Keratinocyte (primary cell): ENCODE measurements around the gene PRXL2A. TPM values are rescaled to one million over a fixed set of nuclear protein-coding genes. Genes with fewer than 3 reads are reported as not detected.

Experiments
- DNase-seq: peaks from one replicate; pipeline ENCODE4 v3.0.0-alpha.2; 2011; ENCODE audit warnings: low read depth, missing footprints, low spot score
- FAIRE-seq: peaks from 2 replicates; lab custom pipeline; 2011; peaks lifted over from hg19 to GRCh38; lab: Jason Lieb, UNC
- H2AFZ ChIP-seq: 2 replicates; pipeline ENCODE4 v1.6.0; 2012; ENCODE audit warnings: low read length, control low read depth, inconsistent platforms; ENCODE audit not compliant: control insufficient read depth
- H3K27ac ChIP-seq: 2 replicates; pipeline ENCODE4 v1.5.1; 2011; ENCODE audit warnings: low read length; ENCODE audit not compliant: control insufficient read depth, insufficient read depth
- H3K27me3 ChIP-seq: 3 replicates; pipeline ENCODE4 v1.6.0; 2011; ENCODE audit warnings: low read length; ENCODE audit not compliant: control insufficient read depth, insufficient read depth; ENCODE audit errors: extremely low read depth
- H3K36me3 ChIP-seq, 2 experiments: 2 replicates in 1 of 2; 3 replicates in 1 of 2; pipeline ENCODE4 v1.5.1; 2011; ENCODE audit warnings: low read length in 2 of 2, mild to moderate bottlenecking in 1 of 2; ENCODE audit not compliant: control insufficient read depth in 2 of 2, insufficient read depth in 2 of 2; ENCODE audit errors: extremely low read depth in 1 of 2
- H3K4me1 ChIP-seq: 3 replicates; pipeline ENCODE4 v1.5.1; 2011; ENCODE audit warnings: low read length; ENCODE audit not compliant: control insufficient read depth, insufficient read depth; ENCODE audit errors: extremely low read depth
- H3K4me2 ChIP-seq: 3 replicates; pipeline ENCODE4 v1.6.0; 2011; ENCODE audit warnings: low read depth, low read length; ENCODE audit not compliant: control insufficient read depth, insufficient read depth; ENCODE audit errors: extremely low read depth
- H3K4me3 ChIP-seq, 3 experiments: fragments of 200-600 bp in 1 of 3; sonication (generic) in 1 of 3; 2 replicates in 2 of 3; 3 replicates in 1 of 3; pipeline ENCODE4 v1.5.1; 2011 to 2016; ENCODE audit warnings: low read length in 3 of 3, mild to moderate bottlenecking in 3 of 3, control low read depth in 2 of 3, inconsistent platforms in 1 of 3, low read depth in 1 of 3, mixed read lengths in 1 of 3, mixed run types in 1 of 3, moderate library complexity in 1 of 3; ENCODE audit not compliant: control insufficient read depth in 2 of 3, insufficient read depth in 2 of 3; ENCODE audit errors: extremely low read depth in 1 of 3
- H3K79me2 ChIP-seq: 2 replicates; pipeline ENCODE4 v1.6.0; 2012; ENCODE audit warnings: low read length; ENCODE audit not compliant: control insufficient read depth, insufficient read depth
- H3K9ac ChIP-seq: 3 replicates; pipeline ENCODE4 v1.6.0; 2011; ENCODE audit warnings: low read length; ENCODE audit not compliant: control insufficient read depth, insufficient read depth; ENCODE audit errors: extremely low read depth
- H3K9me1 ChIP-seq: 3 replicates; pipeline ENCODE4 v1.6.0; 2011; ENCODE audit warnings: low read length; ENCODE audit not compliant: control insufficient read depth, insufficient read depth; ENCODE audit errors: extremely low read depth
- H3K9me3 ChIP-seq: 2 replicates; pipeline ENCODE4 v1.5.1; 2012; ENCODE audit warnings: low read depth, low read length; ENCODE audit not compliant: control insufficient read depth
- H4K20me1 ChIP-seq: 3 replicates; pipeline ENCODE4 v1.6.0; 2011; ENCODE audit warnings: low read length; ENCODE audit not compliant: control insufficient read depth, insufficient read depth; ENCODE audit errors: extremely low read depth
- EZH2 ChIP-seq: IDR thresholded peaks from one replicate; pipeline ENCODE4 v1.6.1; 2012; ENCODE audit warnings: inconsistent platforms, mild to moderate bottlenecking, low read length, moderate library complexity
- dilution Hi-C: fragments of 300-500 bp; cut with MboI; formaldehyde crosslinking; loops from one replicate; pipeline ENCODE4 v1.7.0; 2020; ENCODE audit warnings: low sequenced_read_pairs; ENCODE audit not compliant: extremely low pct_ligation_motif_present
- polyA plus RNA-seq, 5 experiments: library from polyadenylated mRNA; depleted of rRNA in 3 of 5; stranded (reverse) in 3 of 5; stranded (forward) in 1 of 5; unstranded in 1 of 5; fragments of >200 nt; gene quantifications; 1 replicate in 1 of 5; 2 replicates in 3 of 5; 3 replicates in 1 of 5; pipeline versions ENCODE4 v1.2.1 to v1.2.3, GENCODE V29; 2011 to 2012; ENCODE audit warnings: missing spikeins in 2 of 5, low read depth in 1 of 5, low replicate concordance in 1 of 5
- TF ChIP-seq, protein P1 (sequence below), 3 experiments: IDR thresholded peaks in 1 of 3; conservative IDR thresholded peaks in 1 of 3; optimal IDR thresholded peaks in 1 of 3; 2 replicates in 2 of 3; 3 replicates in 1 of 3; pipeline versions ENCODE3 to v1.5.1; 2011; ENCODE audit warnings: low read length in 3 of 3, mild to moderate bottlenecking in 3 of 3, moderate library complexity in 2 of 3, control low read depth in 1 of 3, inconsistent platforms in 1 of 3; ENCODE audit not compliant: insufficient read depth in 2 of 3; ENCODE audit errors: extremely low read depth in 1 of 3

PRXL2A gene
- polyA plus RNA-seq, 1 donor (not counting 4 experiments of a cell fraction or from before 2014, with no cell fraction given), result 71.6 TPM

DNA sequence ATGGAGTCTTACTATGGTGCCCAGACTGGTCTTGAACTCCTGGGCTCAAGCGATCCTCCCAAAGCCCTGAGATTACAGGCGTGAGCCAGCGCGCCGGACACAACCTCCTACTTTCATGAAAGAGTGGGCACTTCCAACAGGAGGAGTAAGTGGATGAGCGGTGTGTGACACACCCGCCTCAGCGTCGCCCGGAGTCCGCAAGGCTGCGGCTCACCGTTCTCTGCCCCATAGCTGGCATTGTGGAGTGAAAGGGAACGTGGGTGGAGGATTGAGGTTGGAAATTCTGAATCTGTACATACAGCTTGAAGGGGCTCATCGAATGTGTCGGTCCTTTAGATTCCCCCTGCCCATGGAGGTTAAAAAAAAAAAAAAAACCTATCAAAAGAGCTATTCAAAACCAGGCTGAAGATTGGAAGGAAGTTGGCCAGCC is 524 bp upstream of the PRXL2A start:
- peak overlapping the region; percentile 81 for H3K4me2 ChIP-seq
- DNase-seq (no peak), FAIRE-seq (no peak)
- H3K27ac ChIP-seq, result no peak overlapping the region
- H2AFZ ChIP-seq, result peak overlapping the region; percentile 61
- dilution Hi-C loops, result no loop called here
- H3K4me3 ChIP-seq, result peak overlapping the region; percentile 39 to 65 (median 54)
- H3K79me2 ChIP-seq, result no peaks in the 10 kb centered on the region
- TF ChIP-seq, protein P1, sequence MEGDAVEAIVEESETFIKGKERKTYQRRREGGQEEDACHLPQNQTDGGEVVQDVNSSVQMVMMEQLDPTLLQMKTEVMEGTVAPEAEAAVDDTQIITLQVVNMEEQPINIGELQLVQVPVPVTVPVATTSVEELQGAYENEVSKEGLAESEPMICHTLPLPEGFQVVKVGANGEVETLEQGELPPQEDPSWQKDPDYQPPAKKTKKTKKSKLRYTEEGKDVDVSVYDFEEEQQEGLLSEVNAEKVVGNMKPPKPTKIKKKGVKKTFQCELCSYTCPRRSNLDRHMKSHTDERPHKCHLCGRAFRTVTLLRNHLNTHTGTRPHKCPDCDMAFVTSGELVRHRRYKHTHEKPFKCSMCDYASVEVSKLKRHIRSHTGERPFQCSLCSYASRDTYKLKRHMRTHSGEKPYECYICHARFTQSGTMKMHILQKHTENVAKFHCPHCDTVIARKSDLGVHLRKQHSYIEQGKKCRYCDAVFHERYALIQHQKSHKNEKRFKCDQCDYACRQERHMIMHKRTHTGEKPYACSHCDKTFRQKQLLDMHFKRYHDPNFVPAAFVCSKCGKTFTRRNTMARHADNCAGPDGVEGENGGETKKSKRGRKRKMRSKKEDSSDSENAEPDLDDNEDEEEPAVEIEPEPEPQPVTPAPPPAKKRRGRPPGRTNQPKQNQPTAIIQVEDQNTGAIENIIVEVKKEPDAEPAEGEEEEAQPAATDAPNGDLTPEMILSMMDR (optimal IDR thresholded peaks at IDR 0.05 in 1 of 3, IDR thresholded peaks at IDR 0.05 in 1 of 3, conservative IDR thresholded peaks at IDR 0.05 in 1 of 3; ENCODE audit: extremely low read depth in 1 of 3, insufficient read depth in 2 of 3, low read length in 3 of 3), result no peak
- TF ChIP-seq EZH2, result no peak
- H3K27me3 ChIP-seq, result no peaks in the 10 kb centered on the region
- H4K20me1 ChIP-seq, result no peaks in the 10 kb centered on the region
- H3K9me1 ChIP-seq, result no peaks in the 10 kb centered on the region
- H3K4me1 ChIP-seq, result peaks cover 45% of the 10 kb centered on the region
- H3K9me3 ChIP-seq, result no peaks in the 10 kb centered on the region
- H3K36me3 ChIP-seq, result peaks cover 0 to 3% of the 10 kb centered on the region in 2 experiments
- H3K9ac ChIP-seq, result peak overlapping the region; percentile 54

DNA sequence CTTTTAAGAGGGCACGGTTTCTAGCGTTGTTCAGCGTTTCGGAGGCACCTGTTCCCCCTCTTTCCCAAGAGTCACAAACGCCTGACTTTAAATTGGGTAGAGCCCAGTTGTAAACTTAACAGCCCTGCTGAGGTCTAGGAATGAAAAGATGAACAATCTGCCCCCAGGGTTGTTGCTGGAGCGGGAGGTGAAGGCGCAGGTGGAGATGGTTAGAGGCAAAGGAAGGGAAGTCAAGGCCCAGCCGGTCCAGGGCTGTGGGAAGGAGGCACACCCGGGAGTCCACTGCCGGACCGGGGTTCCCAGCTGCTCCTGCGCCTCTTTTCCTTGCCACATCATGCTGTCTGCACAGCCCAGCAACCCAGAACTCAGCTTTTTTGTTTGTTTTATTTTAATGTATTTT is 770 bp downstream of the PRXL2A start:
- no peak for DNase-seq
- no peak overlapping the region for H2AFZ ChIP-seq

More for the DNA sequence above, 770 bp downstream of the PRXL2A start:
- H3K9me1 ChIP-seq, result no peaks in the 10 kb centered on the region
- peaks cover 0 to 3% of the 10 kb centered on the region in 2 experiments for H3K36me3 ChIP-seq
- TF ChIP-seq EZH2, result no peak
- TF ChIP-seq, protein P1 (optimal IDR thresholded peaks at IDR 0.05 in 1 of 3, IDR thresholded peaks at IDR 0.05 in 1 of 3, conservative IDR thresholded peaks at IDR 0.05 in 1 of 3; ENCODE audit: extremely low read depth in 1 of 3, insufficient read depth in 2 of 3, low read length in 3 of 3), result no peak
- H3K4me2 ChIP-seq, result peak overlapping the region; percentile 81
- FAIRE-seq, result no peak
- H3K9ac ChIP-seq, result peak overlapping the region; percentile 54
- dilution Hi-C loops, result no loop called here
- H3K79me2 ChIP-seq, result no peaks in the 10 kb centered on the region
- no peak overlapping the region for H3K27ac ChIP-seq
- peaks cover 58% of the 10 kb centered on the region for H3K4me1 ChIP-seq
- no peaks in the 10 kb centered on the region for H3K9me3 ChIP-seq
- peak overlapping the region; percentile 39 to 65 (median 54) for H3K4me3 ChIP-seq
- H3K27me3 ChIP-seq, result no peaks in the 10 kb centered on the region
- no peaks in the 10 kb centered on the region for H4K20me1 ChIP-seq
